ENCODE measurements around the gene NLGN1.

- no peak for TF ChIP-seq TAF1 (IDR thresholded peaks at IDR 0.05; ENCODE audit: borderline replicate concordance, insufficient read depth, low read length)
- TF ChIP-seq POLR2AphosphoS5 (IDR thresholded peaks at IDR 0.05; ENCODE audit: low read depth, low read length), result no peak
- TF ChIP-seq FOXP2 (optimal IDR thresholded peaks at IDR 0.05; ENCODE audit: borderline replicate concordance, extremely low read depth, extremely low read length, insufficient read depth), result no peak
- TF ChIP-seq SIN3A (IDR thresholded peaks at IDR 0.05; ENCODE audit: borderline replicate concordance, insufficient read depth, low read length), result no peak
Measured at GRCh38 chr3:173410849-173411248, 13.3 kb downstream of the NLGN1 start.
